ENCODE measurements around the gene CCDC30. TPM values are rescaled to one million over a fixed set of nuclear protein-coding genes. Genes with fewer than 3 reads are reported as not detected.

The CCDC30 gene
- 6.9 and 9.3 TPM in 2 replicates for total RNA-seq (ENCODE audit: low replicate concordance)
- long read RNA-seq, full-length matches to known transcripts: 2 of 25 reads
- long read RNA-seq, partial matches to known transcripts: 6 of 25 reads
- long read RNA-seq, other reads (novel, unspliced or antisense): 17 of 25 reads

DNA sequence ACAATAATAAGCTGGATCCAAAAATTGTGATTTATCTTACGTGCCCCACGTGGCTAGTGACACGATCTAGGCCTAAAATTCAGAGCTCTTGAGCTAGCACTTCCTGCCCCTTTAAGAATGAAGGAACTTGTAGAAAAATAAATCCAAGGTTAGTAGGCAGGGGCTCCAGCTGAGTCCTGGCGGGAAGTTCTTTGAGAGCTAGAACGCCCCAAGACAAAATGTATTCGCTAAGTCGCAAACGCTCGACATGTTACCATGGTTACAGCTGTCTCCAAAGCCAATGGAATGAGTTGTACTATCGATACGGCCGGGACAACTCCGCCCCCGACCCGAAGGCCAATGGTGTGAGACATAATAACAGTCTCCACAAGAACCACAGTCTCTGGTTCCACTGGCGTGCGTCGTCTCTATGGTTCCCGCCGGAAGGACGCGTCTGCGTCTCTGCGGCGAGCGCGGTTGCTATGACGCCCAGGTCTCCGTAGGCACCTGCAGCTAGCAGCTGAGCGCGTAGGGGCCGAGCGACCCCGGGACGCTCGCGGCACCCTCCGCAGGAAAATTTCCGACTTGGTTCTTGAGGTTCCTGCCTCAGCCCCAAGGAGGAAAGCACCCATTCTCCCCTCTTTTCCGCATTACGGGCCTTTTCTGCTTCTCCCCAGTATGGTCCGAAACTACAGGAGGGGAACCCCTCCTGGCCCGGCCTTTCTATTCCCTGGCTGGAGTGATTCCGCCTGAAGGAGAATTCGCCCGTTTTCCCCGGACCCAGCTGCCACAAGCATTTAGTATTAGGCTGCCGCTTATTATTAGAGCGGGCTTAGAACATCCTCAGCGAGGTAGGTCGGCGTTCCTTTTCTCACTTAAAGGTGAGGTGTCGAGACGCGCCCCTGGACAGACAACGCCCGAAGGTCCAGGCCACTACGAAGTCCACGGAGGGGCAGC, at the start of gene CCDC30:
CCDC30 (plus strand) TSS at position 459 of the 936 bp plus-strand sequence. CDS start 17,266 bp downstream, outside the sequence.
- peaks cover 9% of the 10 kb centered on the region for H3K36me3 Mint-ChIP-seq
- peak within 1 kb of the TSS; percentile 85 for H3K4me3 Mint-ChIP-seq
- peaks cover 15% of the 10 kb centered on the region for H3K4me1 Mint-ChIP-seq (ENCODE audit: unreplicated experiment)
- no peaks in the 10 kb centered on the region for H3K27me3 Mint-ChIP-seq
- TF ChIP-seq, protein P1, sequence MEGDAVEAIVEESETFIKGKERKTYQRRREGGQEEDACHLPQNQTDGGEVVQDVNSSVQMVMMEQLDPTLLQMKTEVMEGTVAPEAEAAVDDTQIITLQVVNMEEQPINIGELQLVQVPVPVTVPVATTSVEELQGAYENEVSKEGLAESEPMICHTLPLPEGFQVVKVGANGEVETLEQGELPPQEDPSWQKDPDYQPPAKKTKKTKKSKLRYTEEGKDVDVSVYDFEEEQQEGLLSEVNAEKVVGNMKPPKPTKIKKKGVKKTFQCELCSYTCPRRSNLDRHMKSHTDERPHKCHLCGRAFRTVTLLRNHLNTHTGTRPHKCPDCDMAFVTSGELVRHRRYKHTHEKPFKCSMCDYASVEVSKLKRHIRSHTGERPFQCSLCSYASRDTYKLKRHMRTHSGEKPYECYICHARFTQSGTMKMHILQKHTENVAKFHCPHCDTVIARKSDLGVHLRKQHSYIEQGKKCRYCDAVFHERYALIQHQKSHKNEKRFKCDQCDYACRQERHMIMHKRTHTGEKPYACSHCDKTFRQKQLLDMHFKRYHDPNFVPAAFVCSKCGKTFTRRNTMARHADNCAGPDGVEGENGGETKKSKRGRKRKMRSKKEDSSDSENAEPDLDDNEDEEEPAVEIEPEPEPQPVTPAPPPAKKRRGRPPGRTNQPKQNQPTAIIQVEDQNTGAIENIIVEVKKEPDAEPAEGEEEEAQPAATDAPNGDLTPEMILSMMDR (conservative IDR thresholded peaks at IDR 0.05): no peak
- H3K9me3 Mint-ChIP-seq: no peaks in the 10 kb centered on the region
- peak within 1 kb of the TSS; percentile 80 for H3K27ac Mint-ChIP-seq
- peak; percentile 93 for DNase-seq (ENCODE audit: extremely low spot score, unreplicated experiment)

DNA sequence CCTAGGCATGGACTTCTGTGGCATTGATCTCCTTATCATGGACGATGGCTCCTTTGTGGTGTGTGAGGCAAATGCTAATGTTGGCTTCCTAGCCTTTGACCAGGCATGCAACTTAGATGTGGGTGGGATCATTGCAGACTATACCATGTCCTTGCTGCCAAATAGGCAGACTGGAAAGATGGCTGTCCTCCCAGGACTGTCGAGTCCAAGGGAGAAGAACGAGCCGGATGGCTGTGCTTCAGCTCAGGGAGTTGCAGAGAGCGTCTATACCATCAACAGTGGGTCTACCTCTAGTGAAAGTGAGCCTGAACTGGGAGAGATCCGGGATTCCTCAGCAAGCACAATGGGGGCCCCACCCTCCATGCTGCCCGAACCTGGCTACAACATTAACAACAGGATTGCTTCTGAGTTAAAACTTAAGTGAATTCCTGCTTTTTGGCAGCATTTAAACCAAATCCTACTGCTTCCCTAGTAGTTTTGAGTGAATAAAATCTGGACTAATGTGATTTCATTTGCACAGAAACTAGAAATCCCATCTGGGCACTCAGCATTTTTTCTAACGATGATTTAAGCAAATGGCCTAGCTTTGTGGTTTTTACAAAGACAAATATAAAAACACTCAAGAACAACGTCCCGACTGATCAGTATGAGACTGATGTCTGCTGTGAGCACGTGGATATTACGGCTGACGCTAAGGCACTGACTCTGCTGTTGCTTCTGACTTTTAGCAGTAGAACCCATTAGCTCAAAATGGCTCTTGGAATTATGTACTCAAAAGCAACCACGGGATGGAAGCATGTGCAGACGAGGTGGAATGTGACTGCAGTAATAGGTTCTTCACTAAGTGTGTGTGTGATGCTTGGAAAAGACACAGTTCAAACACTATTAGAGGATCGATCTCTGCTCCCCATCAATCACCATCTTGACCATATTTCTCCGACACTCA, 48.3 kb upstream of the CCDC30 start:
- TF ChIP-seq, protein P1 (conservative IDR thresholded peaks at IDR 0.05): no peak
- Mint-ChIP-seq H3K9me3 (no peaks in the 10 kb centered on the region), H3K4me1 (ENCODE audit: unreplicated experiment) (peaks cover 3% of the 10 kb centered on the region), H3K27me3 (no peaks in the 10 kb centered on the region), H3K36me3 (no peaks in the 10 kb centered on the region), H3K4me3 (no peak overlapping the region), H3K27ac (no peak overlapping the region)
- no peak for DNase-seq (ENCODE audit: extremely low spot score, unreplicated experiment)

DNA sequence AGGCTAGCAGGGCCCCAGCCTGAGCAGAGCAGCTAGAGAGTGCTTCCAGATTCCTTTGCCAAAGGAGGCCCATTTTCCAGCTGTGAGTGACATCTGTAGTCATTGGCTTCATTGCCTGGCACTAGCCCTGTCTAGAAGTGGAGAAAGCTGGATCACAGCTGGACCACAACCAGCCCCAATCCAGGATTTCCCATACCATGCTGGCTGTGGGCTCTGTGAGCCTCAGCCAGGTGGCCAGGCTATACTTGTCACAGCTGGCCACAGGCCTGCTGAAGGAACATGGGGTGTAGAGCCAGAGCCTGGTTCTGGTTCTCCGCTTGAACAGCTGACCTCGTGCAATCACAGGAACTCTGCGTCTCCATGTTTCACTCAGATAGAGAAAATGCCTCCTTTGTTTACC, 45.9 kb upstream of the CCDC30 start:
- no peaks in the 10 kb centered on the region for H3K36me3 Mint-ChIP-seq
- H3K4me3 Mint-ChIP-seq: no peak overlapping the region
- no peaks in the 10 kb centered on the region for H3K9me3 Mint-ChIP-seq
- H3K4me1 Mint-ChIP-seq (ENCODE audit: unreplicated experiment): peaks cover 19% of the 10 kb centered on the region
- TF ChIP-seq, protein P1 (conservative IDR thresholded peaks at IDR 0.05): no peak
- peaks cover 7% of the 10 kb centered on the region for H3K27me3 Mint-ChIP-seq
- no peak for DNase-seq (ENCODE audit: extremely low spot score, unreplicated experiment)
- no peak overlapping the region for H3K27ac Mint-ChIP-seq

DNA sequence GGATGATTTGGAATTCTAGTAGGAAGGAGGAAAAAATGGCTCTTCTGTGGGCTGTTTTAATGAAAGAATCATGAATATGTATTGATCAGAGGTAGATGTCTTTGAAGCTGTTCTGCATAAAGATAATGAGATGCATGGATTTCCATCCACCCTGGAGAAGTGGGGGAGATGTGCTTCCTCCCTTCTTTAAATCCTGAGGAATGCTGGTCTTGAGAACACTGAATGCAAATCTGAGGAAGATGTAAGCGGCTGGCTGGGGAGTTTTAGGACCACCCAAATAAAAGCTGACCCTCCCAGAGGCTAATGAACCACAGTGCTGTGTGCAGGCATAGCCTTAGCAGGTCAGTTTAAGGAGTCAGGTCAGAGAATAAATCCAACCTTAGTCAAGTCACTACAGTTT, 44.6 kb upstream of the CCDC30 start:
- H3K27me3 Mint-ChIP-seq: peaks cover 7% of the 10 kb centered on the region
- H3K36me3 Mint-ChIP-seq: no peaks in the 10 kb centered on the region
- no peaks in the 10 kb centered on the region for H3K9me3 Mint-ChIP-seq
- TF ChIP-seq, protein P1 (conservative IDR thresholded peaks at IDR 0.05): no peak
- DNase-seq (ENCODE audit: extremely low spot score, unreplicated experiment): no peak
- H3K27ac Mint-ChIP-seq: no peak overlapping the region
- peaks cover 19% of the 10 kb centered on the region for H3K4me1 Mint-ChIP-seq (ENCODE audit: unreplicated experiment)
- no peak overlapping the region for H3K4me3 Mint-ChIP-seq

DNA sequence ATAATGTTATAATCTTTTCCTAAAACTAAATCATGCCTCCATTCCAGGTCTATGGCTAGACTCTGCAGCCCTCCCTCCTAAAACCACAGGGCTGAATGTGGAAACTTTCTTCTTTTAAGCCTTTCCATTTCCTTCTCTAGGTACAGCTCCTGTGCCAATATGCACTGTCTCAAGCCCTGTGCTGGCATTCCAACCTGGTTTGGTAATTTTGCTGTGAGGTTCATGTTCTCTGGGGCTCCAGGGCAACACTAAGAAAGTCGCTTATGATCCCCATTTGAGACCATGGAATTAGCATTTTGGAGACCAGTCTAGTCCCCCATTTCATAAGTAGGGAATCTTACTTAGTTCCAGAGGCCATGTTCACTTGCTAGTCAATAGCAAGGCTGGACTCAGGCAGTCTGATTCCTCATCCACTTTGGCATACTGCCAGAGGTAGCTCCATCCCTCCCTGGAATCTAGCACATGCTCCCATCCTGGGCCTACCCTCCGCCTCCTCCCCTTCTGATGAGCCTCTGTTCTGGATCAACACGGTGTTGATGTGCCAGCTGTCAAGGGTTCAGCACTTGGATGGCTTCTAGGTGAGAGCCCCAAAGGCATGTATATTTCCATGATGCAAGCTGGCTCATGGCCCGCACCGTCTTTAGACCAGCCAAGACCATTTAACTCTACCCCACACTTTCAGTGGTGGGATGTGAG, 43.8 kb upstream of the CCDC30 start:
- TF ChIP-seq, protein P1 (conservative IDR thresholded peaks at IDR 0.05): no peak
- no peak overlapping the region for H3K4me3 Mint-ChIP-seq
- H3K27me3 Mint-ChIP-seq: peaks cover 7% of the 10 kb centered on the region

More for the DNA sequence above, 43.8 kb upstream of the CCDC30 start:
- no peak for DNase-seq (ENCODE audit: extremely low spot score, unreplicated experiment)
- Mint-ChIP-seq H3K36me3 (no peaks in the 10 kb centered on the region), H3K27ac (no peak overlapping the region), H3K4me1 (ENCODE audit: unreplicated experiment) (peaks cover 19% of the 10 kb centered on the region), H3K9me3 (no peaks in the 10 kb centered on the region)

All from type B pancreatic cell (in vitro differentiated cells).